Stimulated activated CD4-positive, alpha-beta T cell treated with anti-CD3 and anti-CD28 coated beads, Interleukin-15, amount 100 ng/mL, for 48 hours (primary cell): ENCODE results near the gene DLK2.
"Not testable (repeated sequence)": the region's sequence is repeated elsewhere in the genome, so short reads cannot be mapped to it uniquely, and the experiment has no call there.

ENCODE experiments used
- DNase-seq, 2 donors: peaks; one replicate each; pipeline ENCODE4 v3.0.0-alpha.2; 2020; ENCODE audit warnings: low read depth in 2 of 2

The DLK2 gene

DNA sequence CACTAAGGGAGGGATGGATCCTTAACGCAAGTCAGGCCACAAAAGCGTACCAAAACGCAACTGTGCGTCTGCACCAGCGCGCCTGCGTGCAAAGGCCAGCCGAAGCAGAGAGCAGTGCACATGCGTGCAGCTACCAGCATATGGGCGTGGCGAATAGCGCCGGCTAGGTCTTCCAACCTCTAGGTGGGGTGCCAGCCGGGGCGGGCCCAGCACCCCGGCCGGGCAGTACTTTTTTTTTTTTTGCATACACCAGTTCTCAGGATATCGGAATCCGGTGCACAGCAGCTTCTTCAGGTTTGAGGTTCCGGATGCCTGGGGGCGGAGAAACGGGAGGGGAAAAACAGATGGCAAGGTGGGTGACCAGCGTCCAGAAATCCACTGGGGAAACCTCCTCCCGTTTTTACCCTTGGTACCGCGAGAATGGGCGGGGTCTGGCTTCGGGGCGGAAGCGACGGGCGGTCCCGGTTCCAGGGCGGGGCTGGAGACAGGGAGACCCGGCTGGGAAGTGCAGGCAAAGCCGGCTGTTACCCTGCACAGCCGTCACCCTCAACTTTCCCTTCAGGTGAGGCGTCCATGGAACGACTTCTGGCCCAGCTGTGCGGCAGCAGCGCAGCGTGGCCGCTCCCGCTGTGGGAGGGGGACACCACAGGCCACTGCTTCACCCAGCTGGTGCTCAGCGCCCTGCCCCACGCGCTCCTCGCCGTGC is 27.8 kb downstream of the DLK2 start, which contains the start of gene ABCC10:
Gene ABCC10, plus strand, starts transcription at position 136 of the 706 bp plus-strand sequence. Its CDS starts 438 bp downstream, at position 574.
- DNase-seq, result peak; percentile 91 to 92

DNA sequence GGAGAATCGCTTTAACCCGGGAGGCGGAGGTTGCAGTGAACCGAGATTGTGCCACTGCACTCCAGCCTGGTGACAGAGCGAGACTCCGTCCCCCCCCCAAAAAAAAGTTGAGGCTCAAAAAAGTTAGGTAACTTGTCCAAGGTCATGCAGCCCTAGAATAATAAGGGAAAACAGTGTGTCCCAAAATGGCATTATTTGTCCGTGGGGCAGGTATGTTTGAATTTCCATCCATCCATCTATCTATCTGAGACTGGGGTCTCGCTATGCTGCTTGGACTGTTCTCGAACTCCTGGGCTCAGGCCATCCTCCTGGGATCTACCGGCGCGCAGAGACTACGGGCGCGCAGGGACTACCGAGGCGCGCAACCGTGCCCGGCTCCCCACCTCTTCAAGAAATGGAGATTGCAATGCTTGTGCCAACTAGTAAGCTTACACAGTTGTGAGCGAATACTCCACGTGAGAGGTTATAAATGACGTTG is 28.4 kb downstream of the DLK2 start:
- no peak for DNase-seq

DNA sequence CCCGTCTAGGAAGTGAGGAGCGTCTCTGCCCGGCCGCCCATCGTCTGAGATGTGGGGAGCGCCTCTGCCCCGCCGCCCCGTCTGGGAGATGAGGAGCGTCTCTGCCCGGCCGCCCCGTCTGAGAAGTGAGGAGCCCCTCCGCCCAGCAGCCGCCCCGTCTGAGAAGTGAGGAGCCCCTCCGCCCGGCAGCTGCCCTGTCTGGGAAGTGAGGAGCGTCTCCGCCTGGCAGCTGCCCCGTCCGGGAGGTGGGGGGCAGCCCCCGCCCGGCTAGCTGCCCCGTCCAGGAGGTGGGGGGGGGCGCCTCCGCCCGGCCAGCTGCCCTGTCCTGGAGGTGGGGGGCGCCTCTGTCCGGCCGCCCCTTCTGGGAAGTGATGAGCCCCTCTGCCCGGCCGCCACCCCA is 30.3 kb downstream of the DLK2 start:
- DNase-seq, result not testable (repeated sequence)

DNA sequence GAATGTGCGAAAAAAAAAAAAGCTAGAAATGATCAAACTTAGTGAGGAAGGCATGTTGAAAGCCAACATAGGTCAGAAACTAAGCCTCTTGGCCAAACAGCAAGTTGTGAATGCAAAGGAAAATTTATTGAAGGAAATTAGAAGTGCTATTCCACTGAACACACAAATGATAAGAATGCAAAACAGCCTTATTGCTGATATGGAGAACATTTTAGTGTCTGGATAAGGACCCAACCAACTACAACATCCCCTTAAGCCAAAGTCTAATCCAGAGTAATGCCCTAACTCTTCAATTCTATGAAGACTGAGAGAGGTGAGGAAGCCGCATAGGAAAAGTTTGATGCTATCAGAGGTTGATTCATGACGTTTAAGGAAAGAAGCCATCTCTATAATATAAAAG is 33.5 kb downstream of the DLK2 start:
- DNase-seq, result no peak

DNA sequence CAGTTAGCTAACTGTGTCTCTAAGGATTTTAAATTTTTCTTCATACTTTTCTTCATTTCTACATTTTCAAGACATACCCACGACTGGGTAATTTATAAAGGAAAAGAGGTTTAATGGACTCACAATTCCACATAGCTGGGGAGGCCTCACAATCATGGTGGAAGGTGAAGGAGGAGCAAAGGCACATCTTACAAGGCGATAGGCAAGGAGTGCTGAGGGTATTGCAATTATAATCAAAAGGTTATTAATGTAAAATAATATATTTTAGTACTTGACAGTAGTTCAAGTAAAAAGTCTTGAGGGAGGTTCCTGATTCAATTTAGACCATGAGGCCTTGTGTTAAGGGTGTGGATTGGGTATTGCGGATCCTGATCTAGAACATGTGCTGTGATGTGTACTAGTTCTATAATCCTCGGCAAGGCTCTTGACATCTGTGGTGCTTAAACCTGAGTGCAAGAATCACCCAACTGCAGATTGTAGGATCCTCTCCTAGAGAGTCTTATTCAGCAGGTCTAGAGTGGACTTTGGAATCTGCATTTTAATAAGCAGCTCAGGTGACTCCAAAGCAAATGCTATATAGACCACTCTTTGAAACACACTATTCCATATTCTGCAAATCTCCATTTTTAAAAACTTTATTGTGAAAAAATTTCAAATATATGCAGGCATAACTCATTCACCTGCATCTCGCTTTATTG is 35.2 kb downstream of the DLK2 start:
- no peak for DNase-seq

DNA sequence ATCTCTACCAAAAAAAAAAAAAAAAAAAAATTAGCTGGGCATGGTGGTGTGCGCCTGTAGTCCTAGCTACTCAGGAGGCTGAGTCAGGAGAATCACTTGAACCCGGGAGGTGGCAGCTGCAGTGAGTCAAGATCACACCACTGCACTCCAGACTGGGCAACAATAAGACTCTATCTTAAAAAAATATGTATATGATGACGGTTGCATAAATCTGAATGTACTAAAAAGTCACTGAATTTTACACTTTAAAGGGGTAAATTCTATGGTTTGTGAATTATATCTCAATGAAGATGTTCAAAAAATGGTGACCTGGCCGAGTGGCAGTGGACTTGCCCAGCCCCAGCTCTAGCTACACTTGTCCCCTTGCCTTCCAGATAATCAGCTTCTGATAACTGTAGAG is 38.4 kb downstream of the DLK2 start:
- no peak for DNase-seq

DNA sequence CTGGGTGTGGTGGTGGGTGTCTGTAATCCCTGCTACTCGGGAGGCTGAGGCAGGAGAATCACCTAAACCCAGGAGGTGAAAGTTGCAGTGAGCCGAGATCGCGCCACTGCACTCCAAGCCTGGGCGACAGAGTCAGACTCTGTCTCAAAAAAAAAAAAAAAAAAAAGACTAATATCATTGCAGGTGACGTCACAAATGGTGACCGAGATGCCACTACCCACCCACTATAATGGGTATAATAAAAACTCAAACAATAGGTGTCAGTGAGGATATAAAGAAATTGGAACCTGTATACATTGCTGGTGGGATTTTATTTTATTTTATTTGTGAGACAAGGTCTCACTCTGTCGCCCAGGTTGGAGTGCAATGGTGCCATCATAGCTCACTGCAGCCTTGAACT is 40.1 kb downstream of the DLK2 start:
- not testable (repeated sequence) for DNase-seq

DNA sequence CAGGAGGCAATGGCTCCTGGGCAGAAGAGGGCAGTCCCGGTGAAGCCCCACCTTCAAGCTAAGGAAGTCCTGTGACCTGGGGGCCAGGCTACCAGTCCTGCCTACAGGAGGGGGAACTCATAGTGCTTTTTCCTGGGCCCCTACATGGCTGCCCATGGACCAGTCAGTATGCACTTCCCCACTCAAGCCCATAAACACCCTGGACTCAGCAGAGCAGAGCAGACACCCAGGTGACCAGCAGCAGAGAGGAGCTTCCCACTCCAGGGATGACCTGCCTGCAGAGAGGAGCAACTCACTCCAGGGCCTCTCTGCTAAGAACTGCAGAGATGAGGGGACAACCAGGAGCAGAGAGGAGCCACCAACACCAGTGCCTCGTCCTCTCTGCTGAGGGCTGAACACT is 42.3 kb downstream of the DLK2 start:
- no peak for DNase-seq

DNA sequence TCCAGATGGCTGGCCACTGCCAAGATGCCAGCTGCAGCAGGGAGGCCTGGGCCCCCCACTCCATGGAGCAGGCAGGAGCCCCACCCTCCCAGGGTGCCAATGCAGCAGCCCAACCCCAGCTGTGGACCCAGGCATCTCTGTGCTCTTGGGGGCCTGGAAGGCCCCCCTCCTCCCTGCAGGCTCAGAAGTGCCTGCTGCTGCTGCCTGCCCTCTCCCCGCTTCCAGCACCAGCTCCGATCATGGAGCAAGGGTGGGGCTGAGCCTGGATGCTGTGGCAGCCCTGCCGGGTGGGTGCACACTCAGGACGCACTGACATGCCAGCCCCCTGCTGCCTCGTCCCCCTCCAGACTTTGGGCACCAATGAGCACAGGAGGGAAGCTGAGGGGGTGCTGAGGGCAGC is 42.8 kb downstream of the DLK2 start:
- DNase-seq, result no peak

DNA sequence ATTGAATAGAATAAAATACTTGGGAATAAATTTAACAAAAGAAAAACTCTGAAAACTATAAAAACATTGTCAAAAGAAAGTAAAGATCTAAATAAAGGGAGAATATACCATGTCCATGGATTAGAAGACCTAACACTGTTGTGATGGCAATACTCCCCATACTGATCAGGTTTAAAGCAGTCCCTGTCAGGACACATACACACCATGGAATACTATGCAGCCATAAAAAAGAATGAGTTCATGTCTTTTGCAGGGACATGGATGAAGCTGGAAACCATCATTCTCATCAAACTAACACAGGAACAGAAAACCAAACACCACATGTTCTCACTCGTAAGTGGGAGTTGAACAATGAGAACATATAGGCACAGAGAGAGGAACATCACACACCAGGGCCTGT is 44.6 kb downstream of the DLK2 start:
- DNase-seq, result not testable (repeated sequence)

DNA sequence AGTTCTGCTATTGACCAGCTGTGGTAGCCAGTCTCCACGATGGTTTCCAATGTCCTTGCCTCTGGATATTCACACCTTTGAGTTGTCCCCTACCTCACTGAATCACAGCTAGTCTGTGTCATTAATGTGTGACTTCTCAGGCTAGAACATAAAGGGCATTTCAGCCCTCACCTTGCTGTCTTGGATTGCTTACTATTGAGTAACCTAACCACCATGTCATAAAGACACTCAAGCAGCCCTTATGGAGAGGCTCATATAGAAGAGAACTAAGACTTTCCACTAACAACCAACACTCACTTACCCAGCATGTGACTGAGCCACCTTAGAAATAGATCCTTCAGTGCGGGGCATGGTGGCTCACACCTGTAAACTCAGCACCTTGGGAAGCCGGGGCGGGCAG is 47.1 kb downstream of the DLK2 start:
- DNase-seq, result no peak

DNA sequence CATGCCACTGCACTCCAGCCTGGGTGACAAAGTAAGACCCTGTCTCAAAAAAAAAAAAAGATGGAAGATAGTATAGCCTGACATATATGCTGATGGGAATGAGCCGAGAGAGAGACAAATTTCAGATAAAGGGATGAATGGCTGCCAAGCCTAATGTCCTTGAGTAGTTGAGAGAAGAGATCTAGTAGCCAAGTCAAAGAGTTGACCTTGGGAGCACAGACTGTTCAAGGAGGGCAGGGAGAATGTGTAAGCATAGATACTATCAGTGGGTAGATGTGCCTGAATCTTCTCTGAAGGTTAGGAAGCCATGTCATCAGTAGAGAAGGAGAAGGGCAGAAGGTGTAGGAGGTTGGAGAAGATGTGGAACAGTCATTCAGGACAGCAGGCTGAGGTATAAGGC is 48.1 kb downstream of the DLK2 start:
- DNase-seq, result no peak

DNA sequence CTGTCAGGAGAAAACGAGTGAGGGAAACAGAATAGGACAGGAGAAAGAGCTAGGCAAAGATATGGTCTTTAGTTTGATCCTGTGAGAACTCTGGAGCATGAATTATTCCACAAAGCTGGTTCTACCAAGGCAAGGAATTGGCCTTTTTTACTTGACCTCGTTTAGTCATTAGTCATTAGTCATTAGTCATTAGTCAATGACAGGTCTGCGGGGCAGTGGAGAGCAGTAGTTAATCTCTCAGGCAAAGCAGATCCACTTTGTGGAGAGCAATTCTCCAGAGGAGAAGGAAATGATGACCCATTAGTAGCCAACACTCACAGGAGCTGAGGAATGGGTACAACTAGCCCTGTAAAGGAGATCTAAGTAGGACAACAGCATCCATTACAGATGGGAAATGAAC is 50.0 kb downstream of the DLK2 start:
- DNase-seq, result no peak

DNA sequence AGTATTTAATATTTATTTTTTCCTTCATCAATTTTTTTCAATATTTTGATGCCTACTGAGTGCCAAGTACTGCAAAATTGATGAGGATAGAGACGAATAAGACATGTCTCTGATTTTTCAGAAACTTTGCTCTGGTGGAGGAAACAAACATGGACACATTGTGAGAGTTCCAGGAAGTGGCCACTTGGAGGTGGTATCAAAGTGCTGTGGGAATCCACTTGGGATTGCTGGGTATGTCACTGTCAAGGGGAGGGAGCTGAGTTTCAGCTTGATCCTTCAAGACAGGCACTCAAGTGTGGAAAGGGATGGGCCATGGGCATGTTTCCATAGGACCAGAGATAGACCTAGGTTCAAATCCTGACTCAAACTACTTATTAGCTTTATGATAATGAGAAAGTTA is 52.5 kb downstream of the DLK2 start:
- no peak for DNase-seq

DNA sequence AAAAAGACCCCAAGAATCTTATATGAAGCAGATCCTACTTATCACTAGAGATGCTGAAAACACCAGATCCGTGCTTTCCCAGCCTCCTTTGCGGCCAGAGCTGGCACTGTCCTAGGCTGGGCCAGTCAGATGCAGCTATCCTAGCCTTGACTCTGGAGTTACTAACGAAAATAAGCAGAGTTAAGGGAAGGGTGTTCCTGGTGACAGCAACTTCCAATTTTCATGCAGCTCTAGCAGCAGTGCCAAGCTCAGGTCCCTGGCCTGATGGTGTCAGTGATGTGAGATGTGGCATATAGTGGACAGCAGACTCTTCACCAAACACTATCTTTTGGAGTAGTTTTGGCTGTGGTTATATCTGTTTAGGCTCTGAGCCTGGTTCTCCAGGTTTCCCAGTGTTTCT is 53.6 kb downstream of the DLK2 start:
- no peak for DNase-seq
